ENCODE results near the gene THRAP3. TPM values are rescaled to one million over a fixed set of nuclear protein-coding genes. Genes with fewer than 3 reads are reported as not detected.

THRAP3 gene
- total RNA-seq, 1 donor from 2014 or later, result 119 TPM

DNA sequence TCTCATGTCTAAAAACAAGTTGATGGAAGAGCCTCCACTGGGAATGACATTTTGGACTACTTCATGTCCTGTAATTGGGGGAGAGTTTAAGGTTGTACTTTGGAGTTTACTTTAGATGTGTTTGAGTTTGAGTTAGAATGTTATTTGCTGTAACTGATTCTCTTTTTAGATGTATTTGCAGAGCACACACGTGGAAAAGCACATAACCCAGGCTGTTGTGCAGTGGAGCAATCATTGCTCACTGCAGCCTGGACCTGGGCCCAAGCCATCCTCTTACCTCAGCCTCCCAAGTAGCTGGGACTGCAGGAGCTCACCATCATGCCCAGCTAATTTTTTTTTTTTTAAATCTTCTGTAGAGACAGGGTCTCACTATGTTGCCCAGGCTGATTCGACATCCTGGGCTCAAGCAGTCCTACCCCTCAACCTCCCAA, 45.2 kb downstream of the THRAP3 start:
- TF ChIP-seq, protein P1, sequence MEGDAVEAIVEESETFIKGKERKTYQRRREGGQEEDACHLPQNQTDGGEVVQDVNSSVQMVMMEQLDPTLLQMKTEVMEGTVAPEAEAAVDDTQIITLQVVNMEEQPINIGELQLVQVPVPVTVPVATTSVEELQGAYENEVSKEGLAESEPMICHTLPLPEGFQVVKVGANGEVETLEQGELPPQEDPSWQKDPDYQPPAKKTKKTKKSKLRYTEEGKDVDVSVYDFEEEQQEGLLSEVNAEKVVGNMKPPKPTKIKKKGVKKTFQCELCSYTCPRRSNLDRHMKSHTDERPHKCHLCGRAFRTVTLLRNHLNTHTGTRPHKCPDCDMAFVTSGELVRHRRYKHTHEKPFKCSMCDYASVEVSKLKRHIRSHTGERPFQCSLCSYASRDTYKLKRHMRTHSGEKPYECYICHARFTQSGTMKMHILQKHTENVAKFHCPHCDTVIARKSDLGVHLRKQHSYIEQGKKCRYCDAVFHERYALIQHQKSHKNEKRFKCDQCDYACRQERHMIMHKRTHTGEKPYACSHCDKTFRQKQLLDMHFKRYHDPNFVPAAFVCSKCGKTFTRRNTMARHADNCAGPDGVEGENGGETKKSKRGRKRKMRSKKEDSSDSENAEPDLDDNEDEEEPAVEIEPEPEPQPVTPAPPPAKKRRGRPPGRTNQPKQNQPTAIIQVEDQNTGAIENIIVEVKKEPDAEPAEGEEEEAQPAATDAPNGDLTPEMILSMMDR (IDR thresholded peaks at IDR 0.05; ENCODE audit: partially characterized antibody, unreplicated experiment), result no peak
- DNase-seq, result no peak
- Mint-ChIP-seq H3K36me3 (ENCODE audit: unreplicated experiment) (no peaks in the 10 kb centered on the region), H3K4me3 (ENCODE audit: unreplicated experiment) (no peak overlapping the region), H3K27me3 (ENCODE audit: unreplicated experiment) (no peaks in the 10 kb centered on the region), H3K9me3 (ENCODE audit: unreplicated experiment) (no peaks in the 10 kb centered on the region), H3K27ac (ENCODE audit: unreplicated experiment) (no peak overlapping the region), H3K4me1 (ENCODE audit: low read depth, unreplicated experiment) (no peaks in the 10 kb centered on the region)

DNA sequence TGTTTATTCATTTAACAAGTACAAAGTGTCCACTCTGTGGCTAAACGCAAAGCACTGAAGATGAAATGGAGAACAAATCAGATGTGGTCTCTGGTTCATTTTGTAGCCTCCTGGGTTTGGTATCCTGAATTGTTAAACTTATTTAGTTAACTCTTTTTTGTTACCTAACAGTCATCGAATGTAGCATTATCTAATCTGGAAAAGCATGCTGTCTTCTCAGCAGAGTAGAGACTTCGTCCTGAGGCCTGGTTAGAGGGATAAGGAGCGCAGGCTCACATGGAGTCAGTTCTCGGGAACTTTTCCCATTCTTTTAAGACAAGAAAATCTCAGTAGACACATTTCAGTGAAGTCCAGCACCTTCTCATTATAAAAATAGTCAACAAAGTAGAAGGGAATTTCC, 48.8 kb downstream of the THRAP3 start:
- no peak overlapping the region for H3K4me3 Mint-ChIP-seq (ENCODE audit: unreplicated experiment)
- no peaks in the 10 kb centered on the region for H3K27me3 Mint-ChIP-seq (ENCODE audit: unreplicated experiment)
- no peaks in the 10 kb centered on the region for H3K4me1 Mint-ChIP-seq (ENCODE audit: low read depth, unreplicated experiment)
- DNase-seq, result no peak
- TF ChIP-seq, protein P1 (IDR thresholded peaks at IDR 0.05; ENCODE audit: partially characterized antibody, unreplicated experiment), result no peak
- H3K9me3 Mint-ChIP-seq (ENCODE audit: unreplicated experiment), result no peaks in the 10 kb centered on the region
- no peaks in the 10 kb centered on the region for H3K36me3 Mint-ChIP-seq (ENCODE audit: unreplicated experiment)
- H3K27ac Mint-ChIP-seq (ENCODE audit: unreplicated experiment), result no peak overlapping the region

DNA sequence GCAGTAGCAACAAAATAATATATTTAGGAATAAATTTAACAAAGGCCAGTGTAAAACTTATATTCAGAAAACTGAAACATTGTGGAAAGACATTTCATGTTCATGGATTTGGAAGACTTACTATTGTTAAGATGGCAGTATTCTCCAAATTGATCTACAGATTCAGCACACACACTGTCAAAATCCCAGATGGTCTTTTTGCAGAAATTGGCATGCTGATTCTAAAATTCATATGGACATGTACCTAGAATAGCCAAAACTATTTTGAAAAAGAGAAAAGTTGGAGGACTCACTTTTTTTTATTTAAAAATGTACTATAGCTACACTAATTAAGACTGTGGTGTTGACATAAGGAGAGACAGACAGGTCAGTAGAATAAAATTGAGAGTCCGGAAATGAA, 50.0 kb downstream of the THRAP3 start:
- Mint-ChIP-seq H3K4me3 (ENCODE audit: unreplicated experiment) (no peak overlapping the region), H3K27me3 (ENCODE audit: unreplicated experiment) (no peaks in the 10 kb centered on the region), H3K9me3 (ENCODE audit: unreplicated experiment) (no peaks in the 10 kb centered on the region), H3K4me1 (ENCODE audit: low read depth, unreplicated experiment) (no peaks in the 10 kb centered on the region), H3K36me3 (ENCODE audit: unreplicated experiment) (no peaks in the 10 kb centered on the region), H3K27ac (ENCODE audit: unreplicated experiment) (no peak overlapping the region)
- TF ChIP-seq, protein P1 (IDR thresholded peaks at IDR 0.05; ENCODE audit: partially characterized antibody, unreplicated experiment), result no peak
- DNase-seq, result no peak

DNA sequence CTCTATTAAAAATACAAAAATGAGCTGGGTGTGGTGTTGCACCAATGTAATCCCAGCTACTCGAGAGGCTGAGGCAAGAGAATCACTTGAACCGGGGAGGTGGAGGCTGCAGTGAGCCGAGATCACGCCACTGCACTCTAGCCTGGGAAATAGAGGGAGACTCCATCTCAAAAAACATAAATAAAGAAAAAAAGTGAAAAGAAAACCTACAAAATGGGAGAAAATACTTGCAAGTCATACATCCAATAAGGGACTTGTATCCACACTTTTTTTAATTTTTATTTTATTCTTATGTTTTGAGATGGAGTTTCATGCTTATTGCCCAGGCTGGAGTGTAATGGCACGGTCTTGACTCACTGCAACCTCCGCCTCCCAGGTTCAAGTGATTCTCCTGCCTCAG, 52.4 kb downstream of the THRAP3 start:
- Mint-ChIP-seq H3K4me3 (ENCODE audit: unreplicated experiment) (no peak overlapping the region), H3K27me3 (ENCODE audit: unreplicated experiment) (no peaks in the 10 kb centered on the region), H3K9me3 (ENCODE audit: unreplicated experiment) (no peaks in the 10 kb centered on the region), H3K27ac (ENCODE audit: unreplicated experiment) (no peak overlapping the region), H3K36me3 (ENCODE audit: unreplicated experiment) (no peaks in the 10 kb centered on the region), H3K4me1 (ENCODE audit: low read depth, unreplicated experiment) (no peaks in the 10 kb centered on the region)
- DNase-seq, result no peak
- TF ChIP-seq, protein P1 (IDR thresholded peaks at IDR 0.05; ENCODE audit: partially characterized antibody, unreplicated experiment), result no peak

DNA sequence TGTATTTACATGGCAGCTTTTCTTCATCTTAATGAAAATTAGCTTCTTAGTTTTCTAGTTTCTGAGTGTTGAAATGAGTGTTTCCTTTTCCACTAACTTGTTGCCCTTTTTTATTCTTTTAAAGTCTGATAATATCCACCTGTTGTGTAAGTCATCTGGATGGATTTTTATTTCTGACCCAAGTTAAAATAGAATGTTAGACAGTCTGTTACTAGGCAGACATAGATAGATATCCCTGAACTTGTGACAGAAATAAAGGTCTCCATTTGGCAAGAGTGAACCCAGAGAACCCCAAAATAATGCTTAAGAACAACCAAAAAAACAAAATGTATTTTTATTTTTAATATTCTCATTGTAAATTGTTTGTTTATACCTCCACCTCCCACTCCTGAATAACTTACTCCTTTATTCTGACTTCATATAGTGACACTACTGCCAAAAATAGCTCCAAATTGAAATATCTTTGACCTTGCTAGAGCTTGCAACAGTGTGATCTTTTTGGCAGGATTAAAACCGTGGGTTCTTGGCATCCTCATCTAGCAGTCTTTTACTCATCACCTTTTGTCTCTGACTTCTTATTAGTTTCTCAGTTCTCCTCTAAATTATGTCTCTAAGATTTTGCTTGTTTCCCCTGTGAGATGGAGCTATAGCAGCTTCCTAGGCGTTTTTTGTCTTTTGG, 55.0 kb downstream of the THRAP3 start:
- Mint-ChIP-seq H3K27ac (ENCODE audit: unreplicated experiment) (no peak overlapping the region), H3K9me3 (ENCODE audit: unreplicated experiment) (peaks cover 2% of the 10 kb centered on the region), H3K27me3 (ENCODE audit: unreplicated experiment) (no peaks in the 10 kb centered on the region), H3K4me3 (ENCODE audit: unreplicated experiment) (no peak overlapping the region), H3K4me1 (ENCODE audit: low read depth, unreplicated experiment) (no peaks in the 10 kb centered on the region), H3K36me3 (ENCODE audit: unreplicated experiment) (no peaks in the 10 kb centered on the region)
- TF ChIP-seq, protein P1 (IDR thresholded peaks at IDR 0.05; ENCODE audit: partially characterized antibody, unreplicated experiment), result no peak
- no peak for DNase-seq

Measured in glutamatergic neuron (in vitro differentiated cells).